Dendritic cell treated with granulocyte-macrophage colony-stimulating factor and Interleukin-4, amounts not matched to agents 40 ng/mL and 50 ng/mL, for 4 days (primary cell): ENCODE data around the gene KLK6.

ENCODE experiments used
- H3K27ac Mint-ChIP-seq: one replicate; pipeline ENCODE4 v1.8.0; 2022; ENCODE audit warnings: mild to moderate bottlenecking, mixed read lengths
- H3K27me3 Mint-ChIP-seq: one replicate; pipeline ENCODE4 v1.8.0; 2022; ENCODE audit warnings: mild to moderate bottlenecking, mixed read lengths
- H3K36me3 Mint-ChIP-seq: one replicate; pipeline ENCODE4 v1.8.0; 2022; ENCODE audit warnings: low read depth, mixed read lengths
- H3K4me1 Mint-ChIP-seq: one replicate; pipeline ENCODE4 v1.8.0; 2022; ENCODE audit warnings: low read depth, mixed read lengths
- H3K4me3 Mint-ChIP-seq: one replicate; pipeline ENCODE4 v1.8.0; 2022; ENCODE audit warnings: mild to moderate bottlenecking, moderate library complexity, mixed read lengths
- H3K9me3 Mint-ChIP-seq: one replicate; pipeline ENCODE4 v1.8.0; 2022; ENCODE audit warnings: mixed read lengths
- intact Hi-C: fragments of 100-400 bp; cut with micrococcal nuclease; formaldehyde crosslinking; loops from one replicate; pipeline ENCODE4 v1.15.0; 2022

Gene KLK6

DNA sequence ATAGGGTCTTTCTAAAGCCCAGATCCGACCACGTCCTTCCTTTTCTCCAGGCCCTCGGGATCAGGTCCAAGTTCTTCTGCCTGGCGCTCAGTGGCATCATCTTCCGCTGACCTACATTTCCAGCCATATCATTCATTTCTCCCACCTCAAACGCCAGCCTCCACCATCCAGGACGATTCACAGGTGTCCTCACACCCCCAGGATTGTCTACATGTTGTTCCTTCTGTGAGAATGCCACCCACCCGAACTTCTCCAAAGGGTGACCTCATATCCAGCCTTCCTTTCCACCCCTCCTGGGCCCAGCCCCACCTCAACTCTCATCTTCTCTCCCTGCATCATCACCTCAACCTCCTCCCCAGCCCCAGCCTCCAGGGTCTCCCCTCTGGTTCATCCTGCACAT is 11.8 kb downstream of the KLK6 start:
- Mint-ChIP-seq H3K27ac (no peak overlapping the region), H3K4me1 (no peaks in the 10 kb centered on the region), H3K36me3 (no peaks in the 10 kb centered on the region), H3K9me3 (peaks cover 22% of the 10 kb centered on the region), H3K27me3 (peaks cover 14% of the 10 kb centered on the region), H3K4me3 (no peak overlapping the region)
- intact Hi-C loops = no loop called here

DNA sequence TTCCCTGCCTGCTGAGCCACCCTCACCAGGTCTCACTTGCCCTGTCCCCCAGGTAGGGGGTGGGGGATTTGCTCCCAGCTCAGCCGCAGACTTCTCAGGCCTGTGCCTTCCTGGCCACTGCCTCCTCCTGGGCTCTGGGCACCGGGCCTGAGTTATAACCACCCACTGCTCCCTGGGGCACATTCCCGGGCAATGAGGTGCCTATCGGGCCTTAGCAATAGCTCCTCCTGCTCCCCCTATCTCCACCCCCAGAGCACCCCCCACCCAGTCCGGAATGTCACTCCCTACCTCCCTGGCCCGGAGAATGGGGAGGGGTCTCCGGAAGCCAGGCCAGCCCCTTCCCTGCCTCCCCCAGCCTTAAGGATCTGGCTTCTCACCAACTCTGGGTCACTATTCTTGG is 16.5 kb downstream of the KLK6 start, which contains the start of gene KLK5:
TSS of gene KLK5 (minus strand) at position 129 of the 400 bp plus-strand sequence. CDS start 381 bp downstream, outside the sequence.
- no peak within 1 kb of the TSS for H3K27ac Mint-ChIP-seq
- no peak within 1 kb of the TSS for H3K4me3 Mint-ChIP-seq
- no peaks in the 10 kb centered on the region for H3K9me3 Mint-ChIP-seq
- no peaks in the 10 kb centered on the region for H3K4me1 Mint-ChIP-seq
- H3K36me3 Mint-ChIP-seq = no peaks in the 10 kb centered on the region
- intact Hi-C loops = no loop called here
- H3K27me3 Mint-ChIP-seq = peaks cover 18% of the 10 kb centered on the region

DNA sequence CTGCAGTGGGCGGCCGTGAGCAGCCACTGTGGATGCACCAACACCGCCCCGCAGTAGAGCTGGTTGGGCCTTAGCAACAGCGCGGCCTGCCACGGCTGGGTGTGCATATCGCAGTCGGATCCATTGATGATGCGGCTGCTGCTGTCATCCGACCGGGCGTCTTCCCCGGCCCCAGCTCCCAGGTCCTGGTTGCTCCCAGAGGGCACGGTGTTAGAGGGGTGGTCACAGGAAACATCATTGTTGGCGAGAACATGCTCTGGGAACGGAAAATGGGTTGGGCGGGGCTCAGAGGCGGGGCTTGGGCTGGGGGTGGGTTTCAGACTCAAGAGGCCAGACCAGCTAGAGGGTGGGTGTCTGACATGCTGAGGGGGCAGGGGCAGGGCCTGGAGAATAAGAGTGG is 19.5 kb downstream of the KLK6 start:
- H3K4me3 Mint-ChIP-seq = no peak overlapping the region
- H3K27me3 Mint-ChIP-seq = peaks cover 18% of the 10 kb centered on the region
- H3K36me3 Mint-ChIP-seq = no peaks in the 10 kb centered on the region
- H3K4me1 Mint-ChIP-seq = no peaks in the 10 kb centered on the region
- intact Hi-C loops = no loop called here
- H3K9me3 Mint-ChIP-seq = no peaks in the 10 kb centered on the region
- H3K27ac Mint-ChIP-seq = no peak overlapping the region

DNA sequence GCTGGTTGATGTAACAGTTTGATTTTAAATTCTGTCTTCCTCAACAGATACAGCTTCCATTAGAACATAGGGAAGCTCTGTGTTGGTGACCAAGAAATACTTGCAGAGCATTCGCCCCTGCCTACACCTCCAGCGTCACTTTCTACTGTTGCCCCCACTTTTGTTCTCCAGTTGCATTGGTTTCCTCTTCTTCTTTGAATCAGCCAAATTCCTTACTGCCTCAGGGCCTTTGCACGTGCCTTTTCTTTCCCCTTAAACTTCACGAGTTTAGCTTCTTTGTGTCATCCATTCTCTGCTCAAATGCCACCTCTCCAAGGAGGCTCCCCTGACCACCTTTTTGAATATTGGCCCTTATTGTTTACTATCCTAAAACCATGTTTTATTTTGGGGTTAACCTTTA is 22.3 kb downstream of the KLK6 start:
- Mint-ChIP-seq H3K27ac (no peak overlapping the region), H3K9me3 (peaks cover 6% of the 10 kb centered on the region), H3K27me3 (peaks cover 15% of the 10 kb centered on the region), H3K4me3 (no peak overlapping the region), H3K4me1 (no peaks in the 10 kb centered on the region), H3K36me3 (no peaks in the 10 kb centered on the region)
- intact Hi-C loops = no loop called here

DNA sequence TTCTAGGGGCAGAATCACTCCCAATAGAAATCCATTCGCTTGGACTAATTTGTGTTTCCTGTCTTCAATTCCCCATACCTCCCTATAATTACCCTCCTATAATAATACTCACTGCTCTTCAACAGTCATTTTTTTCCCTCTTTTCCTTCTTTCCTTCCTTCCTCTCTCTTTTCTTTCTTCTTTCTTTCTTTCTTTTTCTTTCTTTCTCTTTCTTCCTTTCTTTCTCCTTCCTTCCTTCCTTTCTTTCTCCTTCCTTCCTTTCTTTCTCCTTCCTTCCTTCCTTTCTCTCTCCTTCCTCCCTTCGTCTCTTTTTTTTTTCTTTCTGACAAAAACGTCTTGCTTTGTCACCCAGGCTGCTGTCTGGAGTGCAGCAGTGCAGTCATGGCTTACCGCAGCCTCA is 24.6 kb downstream of the KLK6 start:
- Mint-ChIP-seq H3K27me3 (peaks cover 12% of the 10 kb centered on the region), H3K27ac (no peak overlapping the region), H3K4me1 (no peaks in the 10 kb centered on the region), H3K4me3 (no peak overlapping the region), H3K36me3 (no peaks in the 10 kb centered on the region), H3K9me3 (peaks cover 17% of the 10 kb centered on the region)
- intact Hi-C loops = no loop called here

DNA sequence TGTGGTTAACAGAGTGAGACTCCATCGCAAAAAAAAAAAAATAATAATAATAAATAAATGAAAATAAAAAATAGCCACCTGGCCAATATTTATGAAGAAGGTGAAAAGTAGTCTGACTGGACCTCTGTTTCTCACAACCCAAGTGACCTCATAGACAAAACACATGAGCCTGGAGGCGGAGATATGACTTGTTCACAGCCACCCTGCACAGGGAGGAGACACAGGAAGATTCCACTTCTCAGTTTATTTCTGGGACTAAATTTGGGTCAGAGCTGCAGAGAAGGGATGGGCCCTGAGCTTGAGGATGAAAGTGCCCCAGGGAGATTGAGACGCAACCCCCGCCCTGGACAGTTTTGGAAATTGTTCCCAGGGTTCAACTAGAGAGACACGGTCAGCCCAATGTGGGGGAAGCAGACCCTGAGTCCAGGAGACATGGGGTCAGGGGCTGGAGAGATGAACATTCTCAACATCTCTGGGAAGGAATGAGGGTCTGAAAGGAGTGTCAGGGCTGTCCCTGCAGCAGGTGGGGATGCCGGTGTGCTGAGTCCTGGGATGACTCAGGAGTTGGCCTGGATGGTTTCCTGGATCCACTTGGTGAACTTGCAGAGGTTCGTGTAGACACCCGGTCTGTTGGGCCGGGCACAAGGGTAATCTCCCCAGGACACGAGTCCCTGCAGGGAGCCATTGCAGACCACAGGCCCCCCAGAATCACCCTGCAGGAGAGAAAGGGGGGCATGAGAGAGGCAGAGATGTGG is 26.1 kb downstream of the KLK6 start:
- no peak overlapping the region for H3K4me3 Mint-ChIP-seq
- no peaks in the 10 kb centered on the region for H3K4me1 Mint-ChIP-seq
- H3K36me3 Mint-ChIP-seq = no peaks in the 10 kb centered on the region
- peaks cover 8% of the 10 kb centered on the region for H3K27me3 Mint-ChIP-seq
- intact Hi-C loops = no loop called here
- no peak overlapping the region for H3K27ac Mint-ChIP-seq
- peaks cover 18% of the 10 kb centered on the region for H3K9me3 Mint-ChIP-seq

DNA sequence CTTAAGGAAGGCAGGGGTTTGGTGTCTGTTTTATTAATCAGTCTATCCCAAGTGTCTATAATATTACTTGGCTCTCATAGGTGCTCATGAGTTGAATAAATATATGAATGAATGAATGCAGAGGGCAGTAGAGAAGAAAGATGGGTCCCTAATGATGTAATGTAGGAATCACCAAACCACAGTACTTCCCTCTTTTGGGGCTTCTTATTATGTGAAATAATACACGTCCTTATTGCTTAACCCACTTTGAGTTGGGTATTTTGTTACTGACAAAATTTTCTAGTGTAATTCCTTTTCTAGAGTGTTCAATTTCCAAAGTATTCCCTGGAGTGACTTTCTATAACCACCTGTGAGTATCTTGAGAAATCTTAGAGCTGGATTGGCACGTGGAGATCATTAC is 29.8 kb downstream of the KLK6 start:
- H3K27ac Mint-ChIP-seq = no peak overlapping the region

DNA sequence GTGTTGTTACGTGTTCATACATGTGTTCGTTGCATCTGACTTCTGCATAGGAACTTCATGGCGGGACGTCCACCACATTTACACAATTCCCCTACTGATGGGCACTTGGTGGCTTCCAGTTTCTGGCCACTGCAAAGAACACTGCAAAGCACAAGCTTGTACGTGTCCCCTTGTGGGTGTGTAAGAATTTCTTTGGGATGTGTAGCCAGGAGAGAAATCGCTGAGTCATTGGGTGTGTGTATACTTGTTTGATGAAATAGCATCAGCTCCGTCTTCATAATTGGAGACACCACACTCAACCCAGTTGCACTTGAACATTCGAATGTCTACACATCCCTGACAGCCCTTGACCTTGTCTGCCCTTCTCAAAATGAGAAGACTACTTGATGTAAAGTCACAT is 35.8 kb downstream of the KLK6 start:
- no peaks in the 10 kb centered on the region for H3K4me1 Mint-ChIP-seq
- H3K27ac Mint-ChIP-seq = no peak overlapping the region
- no peaks in the 10 kb centered on the region for H3K36me3 Mint-ChIP-seq
- intact Hi-C loops = no loop called here
- peaks cover 29% of the 10 kb centered on the region for H3K27me3 Mint-ChIP-seq
- no peak overlapping the region for H3K4me3 Mint-ChIP-seq
- H3K9me3 Mint-ChIP-seq = no peaks in the 10 kb centered on the region

More for the DNA sequence above, 29.8 kb downstream of the KLK6 start:
- peaks cover 18% of the 10 kb centered on the region for H3K9me3 Mint-ChIP-seq
- H3K4me1 Mint-ChIP-seq = no peaks in the 10 kb centered on the region
- no peak overlapping the region for H3K4me3 Mint-ChIP-seq
- no peaks in the 10 kb centered on the region for H3K36me3 Mint-ChIP-seq
- intact Hi-C loops = no loop called here
- peaks cover 11% of the 10 kb centered on the region for H3K27me3 Mint-ChIP-seq

DNA sequence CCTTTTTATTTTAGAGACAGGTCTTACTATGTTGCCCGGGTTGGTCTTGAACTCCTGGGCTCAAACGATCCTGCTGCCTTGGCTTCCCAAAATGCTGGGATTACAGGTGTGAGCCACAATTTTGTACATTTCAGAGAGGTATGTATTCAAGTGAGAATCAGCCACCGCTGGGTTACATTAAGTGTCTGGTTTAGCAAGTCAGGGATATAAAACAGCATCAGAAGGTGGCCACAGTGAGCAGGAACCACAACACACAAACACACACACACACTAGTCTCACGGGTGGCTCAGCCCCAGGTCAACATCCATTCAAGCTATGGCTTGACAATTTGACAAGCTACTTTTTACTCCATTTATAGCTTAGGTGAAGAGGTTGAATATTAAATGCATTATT is 36.7 kb downstream of the KLK6 start:
- Mint-ChIP-seq H3K27ac (no peak overlapping the region), H3K27me3 (peaks cover 35% of the 10 kb centered on the region), H3K9me3 (no peaks in the 10 kb centered on the region), H3K4me1 (no peaks in the 10 kb centered on the region), H3K36me3 (no peaks in the 10 kb centered on the region), H3K4me3 (no peak overlapping the region)
- intact Hi-C loops = no loop called here

DNA sequence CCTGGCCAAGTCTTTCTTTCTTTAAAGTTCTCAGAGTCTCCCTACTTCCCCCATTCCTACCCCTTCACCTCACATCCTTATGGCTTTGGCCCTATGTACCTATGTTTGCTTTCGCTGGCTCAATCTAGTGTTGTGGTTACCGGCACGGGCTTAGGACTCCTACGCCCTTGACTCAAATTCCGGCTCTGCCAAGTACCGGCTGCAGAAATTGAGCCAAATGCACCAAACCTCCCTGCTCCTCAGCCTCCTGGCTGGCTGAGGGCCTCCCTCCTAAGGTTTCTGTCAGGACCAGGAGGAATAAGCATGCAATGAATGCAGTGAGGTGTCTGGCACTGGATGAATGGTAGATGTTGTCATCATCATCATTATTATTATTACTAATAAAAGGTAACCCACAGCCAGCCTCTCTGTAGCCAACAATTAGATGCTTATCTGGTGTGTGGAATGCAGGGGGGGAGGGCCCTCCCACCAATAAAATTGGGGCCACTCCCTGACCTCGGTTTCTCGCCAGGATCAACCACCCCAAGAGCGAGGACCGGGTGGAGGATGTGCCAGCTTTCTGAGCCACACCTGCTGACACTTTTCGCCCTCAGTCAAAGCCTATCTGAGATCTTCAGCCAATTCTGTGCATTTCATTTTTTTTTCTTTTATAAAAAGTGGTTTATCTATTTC is 37.2 kb downstream of the KLK6 start:
- no peaks in the 10 kb centered on the region for H3K36me3 Mint-ChIP-seq
- H3K4me1 Mint-ChIP-seq = no peaks in the 10 kb centered on the region
- intact Hi-C loops = no loop called here
- no peaks in the 10 kb centered on the region for H3K9me3 Mint-ChIP-seq
- peaks cover 35% of the 10 kb centered on the region for H3K27me3 Mint-ChIP-seq
- H3K4me3 Mint-ChIP-seq = no peak overlapping the region
- no peak overlapping the region for H3K27ac Mint-ChIP-seq

DNA sequence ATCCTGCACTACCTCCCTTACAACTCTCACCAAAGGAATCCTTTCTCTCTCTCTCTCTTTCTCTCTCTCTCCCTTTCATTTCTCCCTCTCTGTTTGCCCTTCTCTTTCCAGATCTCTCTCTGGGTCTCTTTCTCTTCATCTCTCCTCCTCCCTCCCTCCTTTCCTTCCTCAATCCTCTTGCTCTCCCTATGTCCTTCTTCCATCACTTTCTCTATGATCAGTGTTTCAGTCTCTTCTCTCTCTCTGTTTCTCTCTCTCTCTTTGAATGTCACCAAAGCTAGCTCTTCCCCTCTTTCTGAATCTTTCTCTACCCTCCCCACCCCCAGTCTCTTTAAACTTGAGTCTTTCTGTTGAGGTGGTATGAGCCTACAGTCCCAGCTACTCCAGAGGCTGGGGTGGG is 38.4 kb downstream of the KLK6 start:
- Mint-ChIP-seq H3K9me3 (no peaks in the 10 kb centered on the region), H3K4me3 (no peak overlapping the region), H3K27ac (no peak overlapping the region), H3K4me1 (no peaks in the 10 kb centered on the region), H3K36me3 (no peaks in the 10 kb centered on the region), H3K27me3 (peaks cover 31% of the 10 kb centered on the region)
- intact Hi-C loops = loop anchor here (2.0 kb wide), 1 partner anchor 164 kb away; no protein-coding TSS in a partner anchor

DNA sequence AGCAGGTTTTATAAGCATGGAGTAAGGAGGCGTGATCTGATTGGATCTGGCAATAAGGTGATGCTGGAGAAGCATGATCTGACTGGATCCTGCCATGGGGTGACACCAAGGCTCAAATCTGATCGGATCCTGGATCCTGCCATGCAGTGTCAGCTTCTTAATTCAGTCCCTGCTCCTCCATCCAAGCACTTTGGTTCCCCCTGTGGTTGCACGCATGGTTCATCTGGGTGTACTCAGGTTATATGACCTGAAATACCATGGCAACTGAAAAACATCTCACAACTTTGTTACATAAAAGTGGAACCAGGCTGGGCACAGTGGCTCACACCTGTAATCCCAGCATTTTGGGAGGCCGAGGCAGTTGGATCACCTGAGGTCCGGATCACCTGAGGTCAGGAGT is 40.6 kb downstream of the KLK6 start:
- no peaks in the 10 kb centered on the region for H3K4me1 Mint-ChIP-seq
- no peak overlapping the region for H3K27ac Mint-ChIP-seq
- peaks cover 34% of the 10 kb centered on the region for H3K27me3 Mint-ChIP-seq
- H3K36me3 Mint-ChIP-seq = no peaks in the 10 kb centered on the region
- no peak overlapping the region for H3K4me3 Mint-ChIP-seq
- H3K9me3 Mint-ChIP-seq = no peaks in the 10 kb centered on the region
- intact Hi-C loops = loop anchor here (5.0 kb wide), 1 partner anchor 88 kb away; the partner anchor contains the start of gene KLK10

DNA sequence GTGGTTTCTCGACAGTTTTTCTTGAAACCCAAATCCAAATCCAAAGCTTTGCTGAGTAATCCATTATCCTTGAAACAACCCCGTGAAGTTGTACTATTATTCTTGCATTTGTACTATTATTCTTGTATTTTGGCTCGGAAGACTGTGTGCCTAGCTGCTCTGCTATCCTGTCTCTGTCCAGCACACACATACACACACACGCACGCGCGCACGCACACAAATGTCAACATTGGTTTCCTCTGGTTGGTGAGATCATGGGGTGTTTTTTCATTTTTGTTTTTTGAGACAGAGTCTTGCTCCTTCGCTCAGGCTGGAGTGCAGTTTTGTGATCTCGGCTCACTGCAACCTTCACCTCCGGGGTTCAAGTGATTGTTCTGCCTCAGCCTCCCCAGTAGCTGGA is 43.2 kb downstream of the KLK6 start:
- intact Hi-C loops = loop anchor here (5.0 kb wide), 1 partner anchor 91 kb away; the partner anchor contains the start of gene KLK10
- H3K4me1 Mint-ChIP-seq = peaks cover 10% of the 10 kb centered on the region
- H3K4me3 Mint-ChIP-seq = no peak overlapping the region
- H3K27me3 Mint-ChIP-seq = peaks cover 34% of the 10 kb centered on the region
- H3K27ac Mint-ChIP-seq = no peak overlapping the region
- no peaks in the 10 kb centered on the region for H3K9me3 Mint-ChIP-seq
- no peaks in the 10 kb centered on the region for H3K36me3 Mint-ChIP-seq

DNA sequence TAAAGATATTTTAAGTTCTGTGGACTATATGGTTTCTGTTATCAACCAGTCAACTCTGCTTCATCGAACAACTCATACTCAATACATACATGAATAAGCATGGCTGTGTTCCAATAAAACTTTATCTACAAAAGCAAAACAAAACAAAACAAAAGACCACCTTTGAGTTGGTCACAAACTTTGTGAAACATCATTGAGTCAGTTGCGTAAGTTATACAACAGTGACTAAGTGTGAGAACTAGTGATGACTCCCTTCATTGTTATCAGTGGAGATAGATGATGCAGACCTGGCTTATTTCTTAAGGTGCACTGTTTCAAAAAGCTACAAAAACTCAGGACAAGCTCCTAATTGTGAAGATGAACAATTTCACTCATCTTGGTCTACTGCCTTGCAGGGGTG is 43.7 kb downstream of the KLK6 start:
- Mint-ChIP-seq H3K9me3 (no peaks in the 10 kb centered on the region), H3K4me1 (peaks cover 10% of the 10 kb centered on the region), H3K27me3 (peaks cover 33% of the 10 kb centered on the region), H3K27ac (no peak overlapping the region), H3K4me3 (no peak overlapping the region), H3K36me3 (no peaks in the 10 kb centered on the region)
- intact Hi-C loops = loop anchor here (5.0 kb wide), 1 partner anchor 92 kb away; the partner anchor contains the start of gene KLK10
